ENCODE data around the gene CCNO.

DNA sequence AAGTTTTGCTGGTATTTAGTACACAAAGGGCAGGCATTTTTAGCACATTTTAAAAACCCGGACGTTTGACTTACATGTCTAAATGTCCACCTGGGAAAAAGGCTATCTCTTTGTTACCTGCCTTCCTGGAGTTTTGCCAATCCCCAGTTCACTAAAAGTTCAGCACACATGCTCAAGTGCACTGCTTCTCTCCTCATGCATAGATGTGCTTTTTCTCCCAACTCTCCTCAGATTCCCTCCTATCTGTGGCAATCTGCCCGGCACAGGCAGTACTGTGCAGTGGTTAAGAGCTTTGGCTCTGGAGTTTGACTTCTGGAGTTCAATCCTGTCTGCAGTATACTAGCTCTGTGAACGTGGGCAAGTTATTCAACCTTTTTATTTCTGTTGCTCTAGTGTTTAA, 8.3 kb upstream of the CCNO start:
- TF ChIP-seq, protein P1, sequence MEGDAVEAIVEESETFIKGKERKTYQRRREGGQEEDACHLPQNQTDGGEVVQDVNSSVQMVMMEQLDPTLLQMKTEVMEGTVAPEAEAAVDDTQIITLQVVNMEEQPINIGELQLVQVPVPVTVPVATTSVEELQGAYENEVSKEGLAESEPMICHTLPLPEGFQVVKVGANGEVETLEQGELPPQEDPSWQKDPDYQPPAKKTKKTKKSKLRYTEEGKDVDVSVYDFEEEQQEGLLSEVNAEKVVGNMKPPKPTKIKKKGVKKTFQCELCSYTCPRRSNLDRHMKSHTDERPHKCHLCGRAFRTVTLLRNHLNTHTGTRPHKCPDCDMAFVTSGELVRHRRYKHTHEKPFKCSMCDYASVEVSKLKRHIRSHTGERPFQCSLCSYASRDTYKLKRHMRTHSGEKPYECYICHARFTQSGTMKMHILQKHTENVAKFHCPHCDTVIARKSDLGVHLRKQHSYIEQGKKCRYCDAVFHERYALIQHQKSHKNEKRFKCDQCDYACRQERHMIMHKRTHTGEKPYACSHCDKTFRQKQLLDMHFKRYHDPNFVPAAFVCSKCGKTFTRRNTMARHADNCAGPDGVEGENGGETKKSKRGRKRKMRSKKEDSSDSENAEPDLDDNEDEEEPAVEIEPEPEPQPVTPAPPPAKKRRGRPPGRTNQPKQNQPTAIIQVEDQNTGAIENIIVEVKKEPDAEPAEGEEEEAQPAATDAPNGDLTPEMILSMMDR (IDR thresholded peaks at IDR 0.05): no peak
- no peak for TF ChIP-seq POLR2A (IDR thresholded peaks at IDR 0.05)
